GM13977 (cell line): ENCODE data around the gene GUCY1A2.

Experiments used
- DNase-seq: peaks from one replicate; pipeline ENCODE4 v3.0.0; 2012; ENCODE audit warnings: low spot score
- CTCF ChIP-seq: IDR thresholded peaks from 2 replicates; pipeline ENCODE4 v1.5.1; 2012; ENCODE audit warnings: mild to moderate bottlenecking, control low read depth; ENCODE audit not compliant: insufficient read depth; ENCODE audit errors: extremely low read depth, missing control alignments
- in situ Hi-C: fragments of 300-500 bp; cut with MboI; formaldehyde crosslinking; loops from one replicate; pipeline ENCODE4 v1.12.0; 2022; ENCODE audit warnings: low sequenced_read_pairs, low pct_unique_long_range_greater_than_20kb, mixed read lengths, inconsistent platforms; ENCODE audit not compliant: unreplicated experiment

GUCY1A2 gene

GRCh38 chr11:106765469-106766258 lies 252.6 kb downstream of the GUCY1A2 start:
- in situ Hi-C loops = no loop called here
- no peak for TF ChIP-seq CTCF
- DNase-seq = no peak

GRCh38 chr11:106763501-106763900 lies 254.8 kb downstream of the GUCY1A2 start:
- DNase-seq = no peak
- in situ Hi-C loops = no loop called here
- no peak for TF ChIP-seq CTCF

- no peak for DNase-seq
- TF ChIP-seq CTCF = no peak
- in situ Hi-C loops = no loop called here
Observed at GRCh38 chr11:106761745-106762144, 256.5 kb downstream of the GUCY1A2 start.

GRCh38 chr11:106761240-106761639 lies 257.0 kb downstream of the GUCY1A2 start:
- DNase-seq = no peak
- TF ChIP-seq CTCF = no peak

GRCh38 chr11:106748059-106748458 lies 270.2 kb downstream of the GUCY1A2 start:
- TF ChIP-seq CTCF = no peak
- in situ Hi-C loops = no loop called here
- no peak for DNase-seq

More at GRCh38 chr11:106761240-106761639, 257.0 kb downstream of the GUCY1A2 start:
- in situ Hi-C loops = no loop called here

GRCh38 chr11:106745941-106746340 lies 272.3 kb downstream of the GUCY1A2 start:
- TF ChIP-seq CTCF = no peak
- DNase-seq = no peak
- in situ Hi-C loops = no loop called here

GRCh38 chr11:106733635-106734034 lies 284.6 kb downstream of the GUCY1A2 start:
- in situ Hi-C loops = no loop called here

More at GRCh38 chr11:106733635-106734034, 284.6 kb downstream of the GUCY1A2 start:
- no peak for DNase-seq
- TF ChIP-seq CTCF = no peak
